DOHH2 (cell line): ENCODE results near the gene LRRC58.
"Not testable (repeated sequence)": the region's sequence is repeated elsewhere in the genome, so short reads cannot be mapped to it uniquely, and the experiment has no call there.

Experiments
- EZH2phosphoT487 ChIP-seq: fragments of 200-600 bp; sonication (generic); IDR thresholded peaks from 2 replicates; pipeline ENCODE4 v1.6.1; 2017; ENCODE audit warnings: borderline replicate concordance, mild to moderate bottlenecking, antibody characterized with exemption, low read length, moderate library complexity, mixed read lengths
- TF ChIP-seq, protein P1 (sequence below): fragments of 200-600 bp; sonication (generic); IDR thresholded peaks from one replicate; pipeline ENCODE4 v1.5.1; 2014; ENCODE audit warnings: antibody characterized with exemption, mild to moderate bottlenecking, low read depth, low read length; ENCODE audit not compliant: poor library complexity, severe bottlenecking

DNA sequence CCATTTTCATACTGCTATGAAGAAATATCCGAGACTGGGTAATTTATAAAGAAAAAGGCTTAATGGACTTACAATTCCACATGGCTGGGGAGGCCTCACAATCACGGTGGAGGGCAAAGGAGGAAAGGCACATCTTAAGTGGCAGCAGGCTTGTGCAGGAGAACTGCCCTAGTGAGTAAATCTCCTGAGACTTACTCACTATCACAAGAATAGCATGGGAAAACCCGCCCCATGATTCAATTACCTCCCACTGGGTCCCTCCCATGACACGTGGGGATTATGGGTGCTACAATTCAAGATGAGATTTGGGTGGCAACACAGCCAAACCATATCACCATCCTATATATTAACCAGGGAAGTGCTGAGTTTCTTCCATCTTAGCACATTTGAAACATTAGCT is 25.4 kb downstream of the LRRC58 start:
- TF ChIP-seq, protein P1, sequence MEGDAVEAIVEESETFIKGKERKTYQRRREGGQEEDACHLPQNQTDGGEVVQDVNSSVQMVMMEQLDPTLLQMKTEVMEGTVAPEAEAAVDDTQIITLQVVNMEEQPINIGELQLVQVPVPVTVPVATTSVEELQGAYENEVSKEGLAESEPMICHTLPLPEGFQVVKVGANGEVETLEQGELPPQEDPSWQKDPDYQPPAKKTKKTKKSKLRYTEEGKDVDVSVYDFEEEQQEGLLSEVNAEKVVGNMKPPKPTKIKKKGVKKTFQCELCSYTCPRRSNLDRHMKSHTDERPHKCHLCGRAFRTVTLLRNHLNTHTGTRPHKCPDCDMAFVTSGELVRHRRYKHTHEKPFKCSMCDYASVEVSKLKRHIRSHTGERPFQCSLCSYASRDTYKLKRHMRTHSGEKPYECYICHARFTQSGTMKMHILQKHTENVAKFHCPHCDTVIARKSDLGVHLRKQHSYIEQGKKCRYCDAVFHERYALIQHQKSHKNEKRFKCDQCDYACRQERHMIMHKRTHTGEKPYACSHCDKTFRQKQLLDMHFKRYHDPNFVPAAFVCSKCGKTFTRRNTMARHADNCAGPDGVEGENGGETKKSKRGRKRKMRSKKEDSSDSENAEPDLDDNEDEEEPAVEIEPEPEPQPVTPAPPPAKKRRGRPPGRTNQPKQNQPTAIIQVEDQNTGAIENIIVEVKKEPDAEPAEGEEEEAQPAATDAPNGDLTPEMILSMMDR, result not testable (repeated sequence)
- not testable (repeated sequence) for TF ChIP-seq EZH2phosphoT487
